Liver (tissue), 9 donors: ENCODE measurements around the gene PFKP. TPM values are rescaled to one million over a fixed set of nuclear protein-coding genes. Genes with fewer than 3 reads are reported as not detected.
"Not testable (repeated sequence)": the region's sequence is repeated elsewhere in the genome, so short reads cannot be mapped to it uniquely, and the experiment has no call there.

Experiments
- DNase-seq: peaks from one replicate; pipeline ENCODE4 v3.0.0-alpha.2; 2017; ENCODE audit warnings: low spot score
- H3K27ac ChIP-seq, 2 donors: one replicate each; pipeline ENCODE4 v1.7.0; 2013; ENCODE audit warnings: inconsistent platforms in 2 of 2, low read length in 2 of 2, control low read depth in 1 of 2, low read depth in 1 of 2, mild to moderate bottlenecking in 1 of 2
- H3K27me3 ChIP-seq, 4 donors: one replicate each; pipeline versions ENCODE4 v1.6.1 to v1.7.0; 2013; ENCODE audit warnings: low read length in 3 of 4, inconsistent platforms in 1 of 4, mild to moderate bottlenecking in 1 of 4, moderate library complexity in 1 of 4; ENCODE audit not compliant: control insufficient read depth in 4 of 4, insufficient read depth in 4 of 4
- H3K36me3 ChIP-seq, 4 donors: one replicate each; pipeline versions ENCODE4 v1.6.1 to v1.7.0; 2013; ENCODE audit warnings: low read length in 3 of 4, mild to moderate bottlenecking in 3 of 4, low read depth in 1 of 4, moderate library complexity in 1 of 4; ENCODE audit not compliant: control insufficient read depth in 4 of 4, insufficient read depth in 3 of 4
- H3K4me1 ChIP-seq, 4 donors: one replicate each; pipeline versions ENCODE4 v1.6.1 to v1.7.0; 2013; ENCODE audit warnings: low read length in 3 of 4, mild to moderate bottlenecking in 3 of 4, moderate library complexity in 1 of 4; ENCODE audit not compliant: control insufficient read depth in 4 of 4, insufficient read depth in 4 of 4
- H3K4me3 ChIP-seq, 3 donors: one replicate each; pipeline versions ENCODE4 v1.6.1 to v1.7.0; 2013; ENCODE audit warnings: low read length in 3 of 3, control low read depth in 1 of 3, low read depth in 1 of 3, mild to moderate bottlenecking in 1 of 3
- H3K9ac ChIP-seq, 2 donors: one replicate each; pipeline ENCODE4 v1.7.0; 2013; ENCODE audit warnings: low read length in 2 of 2, mild to moderate bottlenecking in 2 of 2, moderate library complexity in 2 of 2, control low read depth in 1 of 2, low read depth in 1 of 2
- H3K9me3 ChIP-seq, 4 donors: one replicate each; pipeline versions ENCODE4 v1.6.1 to v1.7.0; 2013; ENCODE audit warnings: low read length in 3 of 4; ENCODE audit not compliant: control insufficient read depth in 4 of 4
- ATF3 ChIP-seq: IDR thresholded peaks from 2 replicates; pipeline ENCODE4 v1.6.1; 2016; ENCODE audit warnings: antibody characterized with exemption
- CTCF ChIP-seq: fragments of 150-350 bp; IDR thresholded peaks from 2 replicates; pipeline ENCODE4 v1.5.1; 2017; ENCODE audit warnings: improper control_type of control experiment, low read depth, low read length; ENCODE audit not compliant: missing input control
- EGR1 ChIP-seq, 2 donors: IDR thresholded peaks; 2 replicates each; pipeline ENCODE4 v1.6.1; 2016 to 2018; ENCODE audit warnings: antibody characterized with exemption in 2 of 2, low read depth in 2 of 2
- FOXA1 ChIP-seq: IDR thresholded peaks from 2 replicates; pipeline ENCODE4 v1.6.1; 2016; ENCODE audit warnings: antibody characterized with exemption
- FOXA2 ChIP-seq: IDR thresholded peaks from 2 replicates; pipeline ENCODE4 v1.6.1; 2016; ENCODE audit warnings: antibody characterized with exemption
- GABPA ChIP-seq, 2 donors: IDR thresholded peaks in 1 of 2; conservative IDR thresholded peaks in 1 of 2; 2 replicates each; pipeline ENCODE4 v1.6.1; 2016; ENCODE audit warnings: antibody characterized with exemption in 2 of 2, mild to moderate bottlenecking in 1 of 2, moderate library complexity in 1 of 2
- HNF4A ChIP-seq, 2 donors: conservative IDR thresholded peaks; 2 replicates each; pipeline ENCODE4 v1.6.1; 2016; ENCODE audit warnings: antibody characterized with exemption in 2 of 2, mild to moderate bottlenecking in 2 of 2
- HNF4G ChIP-seq: IDR thresholded peaks from 2 replicates; pipeline ENCODE4 v1.6.1; 2016; ENCODE audit warnings: antibody characterized with exemption
- JUND ChIP-seq, 2 donors: IDR thresholded peaks; 2 replicates each; pipeline ENCODE4 v1.6.1; 2016; ENCODE audit warnings: antibody characterized with exemption in 2 of 2
- MAX ChIP-seq: IDR thresholded peaks from 2 replicates; pipeline ENCODE4 v1.6.1; 2016; ENCODE audit warnings: antibody characterized with exemption
- NR2F2 ChIP-seq: IDR thresholded peaks from 2 replicates; pipeline ENCODE4 v1.6.1; 2016; ENCODE audit warnings: antibody characterized with exemption
- RAD21 ChIP-seq, 2 donors: IDR thresholded peaks; 2 replicates each; pipeline ENCODE4 v1.6.1; 2016; ENCODE audit warnings: antibody characterized with exemption in 2 of 2, mild to moderate bottlenecking in 2 of 2
- REST ChIP-seq: IDR thresholded peaks from 2 replicates; pipeline ENCODE4 v1.6.1; 2016; ENCODE audit warnings: antibody characterized with exemption, mild to moderate bottlenecking
- RXRA ChIP-seq, 2 donors: IDR thresholded peaks; 2 replicates each; pipeline ENCODE4 v1.6.1; 2017 to 2018; ENCODE audit warnings: antibody characterized with exemption in 2 of 2, mild to moderate bottlenecking in 1 of 2
- SP1 ChIP-seq: IDR thresholded peaks from 2 replicates; pipeline ENCODE4 v1.6.1; 2018; ENCODE audit warnings: antibody characterized with exemption, mild to moderate bottlenecking
- TAF1 ChIP-seq: conservative IDR thresholded peaks from 2 replicates; pipeline ENCODE4 v1.6.1; 2016; ENCODE audit warnings: antibody characterized with exemption, mild to moderate bottlenecking
- YY1 ChIP-seq: IDR thresholded peaks from 2 replicates; pipeline ENCODE4 v1.6.1; 2016; ENCODE audit warnings: antibody characterized with exemption, mild to moderate bottlenecking
- ZBTB33 ChIP-seq: IDR thresholded peaks from 2 replicates; pipeline ENCODE4 v1.6.1; 2016; ENCODE audit warnings: antibody characterized with exemption
- WGBS: extraction: QIAGEN DNeasy Blood & Tissue Kit; methylation state at CpG from one replicate; pipeline ENCODE4 v1.1.7; 2013; 5-methylcytosine and 5-hydroxymethylcytosine counted together
- polyA plus RNA-seq, 2 donors: library from polyadenylated mRNA; stranded (reverse) in 1 of 2; unstranded in 1 of 2; fragments of 200-250 nt in 1 of 2; fragments of >200 nt in 1 of 2; fragmentation: Nextera tagmentation in 1 of 2; extraction: Ambion mirVana in 1 of 2; gene quantifications; one replicate each; pipeline versions ENCODE4 v1.2.1 to v1.2.3, GENCODE V29; 2013 to 2015
- total RNA-seq, 2 donors: library from RNA; depleted of rRNA; stranded (reverse); fragments of >200 nt; gene quantifications; one replicate each; pipeline ENCODE4 v1.2.3, GENCODE V29; 2014
- donor health status: healthy.
- donor health status: healthy.
- donor health status: healthy.
- donor health status: healthy.
- donor health status: healthy.

Gene PFKP
- total and polyA plus RNA-seq, 4 donors: 1.1 to 5.0 (median 2.8) TPM

GRCh38 chr10:3105905-3106304, 38.6 kb downstream of the PFKP start (continued):
- TF ChIP-seq ZBTB33: no peak
- no peak for TF ChIP-seq JUND (IDR thresholded peaks at IDR 0.05)

GRCh38 chr10:3106328-3106727, 39.0 kb downstream of the PFKP start:
- not testable (repeated sequence) for H3K9ac ChIP-seq, H3K9me3 ChIP-seq, H3K4me3 ChIP-seq, DNase-seq, H3K36me3 ChIP-seq, H3K27me3 ChIP-seq, H3K27ac ChIP-seq
- WGBS: 93% methylated on average over 6 of the region's 10 CpGs
- peaks cover 0 to 15% (median 14%) of the 10 kb centered on the region in 4 donors for H3K4me1 ChIP-seq

GRCh38 chr10:3106928-3107425, 39.6 kb downstream of the PFKP start:
- no peak for DNase-seq
- peaks cover 0 to 19% (median 18%) of the 10 kb centered on the region in 4 donors for H3K4me1 ChIP-seq
- H3K27ac ChIP-seq: peak overlapping the region in 1 of 2 donors; percentile 10
- TF ChIP-seq SP1 (no peak), EGR1 (IDR thresholded peaks at IDR 0.05; ENCODE audit: low read depth in 2 of 2) (no peak), REST (no peak), FOXA1 (no peak), HNF4A (conservative IDR thresholded peaks at IDR 0.05) (no peak), RXRA (IDR thresholded peaks at IDR 0.05) (no peak), NR2F2 (no peak), RAD21 (IDR thresholded peaks at IDR 0.05) (no peak), CTCF (no peak), MAX (no peak), ZBTB33 (no peak), GABPA (IDR thresholded peaks at IDR 0.05 in 1 of 2, conservative IDR thresholded peaks at IDR 0.05 in 1 of 2) (no peak), FOXA2 (no peak), TAF1 (no peak), HNF4G (no peak), ATF3 (no peak), YY1 (no peak)
- no peak overlapping the region for H3K4me3 ChIP-seq
- no peaks in the 10 kb centered on the region for H3K27me3 ChIP-seq
- H3K9me3 ChIP-seq: no peaks in the 10 kb centered on the region
- WGBS: 79% methylated on average over 5 of the region's 5 CpGs
- H3K9ac ChIP-seq: no peak overlapping the region
- peaks cover 0 to 2% (median 0%) of the 10 kb centered on the region in 4 donors for H3K36me3 ChIP-seq
